ENCODE results near the gene VSIR. TPM values are rescaled to one million over a fixed set of nuclear protein-coding genes. Genes with fewer than 3 reads are reported as not detected.

VSIR gene
- total and polyA plus RNA-seq, 9 donors = 23.5 to 45.0 (median 33.9) TPM

DNA sequence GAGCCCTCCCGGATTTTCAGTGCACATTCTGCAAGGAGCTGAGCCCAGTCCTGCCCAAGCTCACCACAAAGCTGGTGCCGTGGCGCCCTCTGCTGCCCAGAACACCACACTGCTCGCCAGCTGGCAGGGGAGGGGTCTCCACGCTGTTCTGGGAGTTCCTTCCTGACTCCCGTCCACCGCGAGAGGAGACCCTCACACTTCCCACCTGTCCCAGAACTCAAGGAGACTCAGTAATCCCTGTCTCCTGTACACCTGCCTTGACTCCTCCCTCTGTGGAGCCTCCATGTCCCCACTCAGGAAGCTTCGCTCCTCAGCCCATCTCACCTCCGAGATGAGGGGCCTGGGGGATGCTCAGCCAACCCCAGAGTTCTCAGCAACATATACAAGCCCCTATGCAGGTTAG, 65.0 kb downstream of the VSIR start:
- H3K4me1 ChIP-seq (ENCODE audit: control insufficient read depth, insufficient read depth, low read length) = peaks cover 18% of the 10 kb centered on the region
- DNase-seq = peak; percentile 48
- no peaks in the 10 kb centered on the region for H3K36me3 ChIP-seq (ENCODE audit: control insufficient read depth, insufficient read depth, low read length)
- H3K4me3 ChIP-seq (ENCODE audit: low read length) = no peak overlapping the region
- no peaks in the 10 kb centered on the region for H3K9me3 ChIP-seq (replicated peaks; ENCODE audit: control insufficient read depth, low read depth, low read length)
- H3K27me3 ChIP-seq (ENCODE audit: control insufficient read depth, insufficient read depth, low read length) = no peaks in the 10 kb centered on the region
- WGBS (ENCODE audit: insufficient coverage) = 2% methylated on average over 8 of the region's 10 CpGs
- no peak overlapping the region for H3K27ac ChIP-seq (ENCODE audit: low read length)

DNA sequence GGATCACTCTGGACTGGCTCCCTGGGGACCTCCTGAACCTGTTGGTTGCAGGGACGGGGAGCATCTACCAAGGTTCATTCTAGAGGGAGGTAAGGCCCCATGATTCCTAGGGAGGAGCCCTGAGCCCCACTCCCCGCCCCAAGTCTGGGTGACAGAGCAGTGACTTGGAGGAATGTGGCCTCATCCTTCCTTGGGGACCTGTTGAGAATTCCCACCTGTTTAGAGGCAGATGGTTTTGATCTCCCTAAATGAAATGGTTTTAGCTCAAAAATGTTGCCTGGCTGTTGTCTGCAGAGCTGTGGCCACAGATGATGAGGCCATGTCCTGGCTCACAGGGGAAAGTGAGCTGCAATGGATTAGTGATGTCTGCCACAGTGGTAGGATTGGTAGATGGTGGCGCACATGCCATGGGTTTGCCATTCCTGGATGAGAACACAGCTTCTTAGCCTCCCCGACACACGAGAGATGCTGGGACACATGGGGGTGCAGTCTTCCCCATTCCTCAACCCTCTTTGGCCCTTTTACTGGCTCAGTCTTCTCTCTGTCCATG, 66.0 kb downstream of the VSIR start:
- 74% methylated on average over 4 of the region's 5 CpGs for WGBS (ENCODE audit: insufficient coverage)
- DNase-seq = no peak
- H3K36me3 ChIP-seq (ENCODE audit: control insufficient read depth, insufficient read depth, low read length) = no peaks in the 10 kb centered on the region
- H3K9me3 ChIP-seq (replicated peaks; ENCODE audit: control insufficient read depth, low read depth, low read length) = no peaks in the 10 kb centered on the region
- no peaks in the 10 kb centered on the region for H3K27me3 ChIP-seq (ENCODE audit: control insufficient read depth, insufficient read depth, low read length)
- peaks cover 8% of the 10 kb centered on the region for H3K4me1 ChIP-seq (ENCODE audit: control insufficient read depth, insufficient read depth, low read length)
- H3K4me3 ChIP-seq (ENCODE audit: low read length) = no peak overlapping the region
- no peak overlapping the region for H3K27ac ChIP-seq (ENCODE audit: low read length)

DNA sequence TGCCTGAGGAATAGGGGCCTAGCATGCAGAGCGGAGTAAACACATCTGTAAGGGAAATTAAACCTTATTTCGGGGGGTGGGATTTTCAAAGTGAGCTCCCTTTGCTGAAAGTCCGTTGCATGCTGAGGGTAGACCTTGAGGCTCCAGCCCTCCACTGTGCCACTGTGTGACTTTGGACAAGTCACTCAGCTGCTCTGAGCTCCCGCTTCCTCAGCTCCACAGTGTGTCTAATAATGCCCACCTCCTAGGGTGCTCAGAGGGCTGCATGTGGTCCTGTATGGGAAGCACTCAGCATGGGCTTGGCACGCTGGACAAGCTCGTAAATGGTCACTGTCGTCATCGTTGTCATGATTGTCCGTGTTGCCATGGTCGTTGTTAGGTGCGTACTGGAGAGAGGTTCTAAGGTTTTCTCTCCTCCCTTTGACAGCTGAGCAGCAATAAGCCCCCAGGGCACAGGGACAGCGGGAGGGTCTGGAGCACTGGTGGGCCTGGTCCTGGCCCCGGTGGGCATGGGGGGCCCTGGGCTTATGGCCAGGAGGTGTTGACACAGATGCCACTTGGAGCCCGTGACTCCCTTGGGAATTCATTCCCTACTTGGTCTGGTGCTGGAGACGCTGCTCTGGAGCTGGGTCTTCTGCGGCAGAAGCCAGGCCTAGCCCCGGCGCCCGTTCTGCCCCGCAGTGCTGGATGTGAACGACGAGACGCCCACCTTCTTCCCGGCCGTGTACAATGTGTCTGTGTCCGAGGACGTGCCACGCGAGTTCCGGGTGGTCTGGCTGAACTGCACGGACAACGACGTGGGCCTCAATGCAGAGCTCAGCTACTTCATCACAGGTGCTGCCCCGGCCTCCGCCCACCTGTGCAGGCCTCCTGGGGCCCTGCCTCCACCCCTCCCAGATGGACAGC, 66.9 kb downstream of the VSIR start:
- no peak overlapping the region for H3K27ac ChIP-seq (ENCODE audit: low read length)
- H3K27me3 ChIP-seq (ENCODE audit: control insufficient read depth, insufficient read depth, low read length) = no peaks in the 10 kb centered on the region
- H3K9me3 ChIP-seq (replicated peaks; ENCODE audit: control insufficient read depth, low read depth, low read length) = no peaks in the 10 kb centered on the region
- peaks cover 7% of the 10 kb centered on the region for H3K4me1 ChIP-seq (ENCODE audit: control insufficient read depth, insufficient read depth, low read length)
- no peaks in the 10 kb centered on the region for H3K36me3 ChIP-seq (ENCODE audit: control insufficient read depth, insufficient read depth, low read length)
- no peak overlapping the region for H3K4me3 ChIP-seq (ENCODE audit: low read length)
- DNase-seq = no peak
- WGBS (ENCODE audit: insufficient coverage) = 85% methylated on average over 32 of the region's 35 CpGs

DNA sequence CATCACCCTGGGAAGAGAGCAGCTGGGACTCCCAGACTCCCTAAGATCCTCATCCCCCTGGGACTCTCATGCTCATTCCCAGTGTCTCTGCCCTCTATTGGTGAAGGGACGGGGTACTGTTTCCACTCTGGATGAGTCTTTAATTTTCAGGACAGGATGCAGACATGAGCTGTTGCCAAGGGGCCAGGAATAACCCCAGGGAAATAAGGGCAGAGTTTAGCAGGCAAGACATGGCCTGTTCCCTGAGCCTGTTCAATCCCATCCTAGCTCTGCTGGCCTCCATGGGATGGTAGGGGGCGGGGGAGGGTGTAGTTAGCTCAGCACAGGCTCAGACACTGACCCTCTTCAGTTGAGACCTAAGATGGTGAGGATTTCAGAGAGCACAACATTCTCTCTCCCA, 67.7 kb downstream of the VSIR start:
- no CpG with 5 or more reads among the region's 2 CpGs for WGBS (ENCODE audit: insufficient coverage)
- H3K27me3 ChIP-seq (ENCODE audit: control insufficient read depth, insufficient read depth, low read length) = no peaks in the 10 kb centered on the region
- no peak for DNase-seq
- H3K36me3 ChIP-seq (ENCODE audit: control insufficient read depth, insufficient read depth, low read length) = no peaks in the 10 kb centered on the region
- H3K9me3 ChIP-seq (replicated peaks; ENCODE audit: control insufficient read depth, low read depth, low read length) = no peaks in the 10 kb centered on the region
- H3K27ac ChIP-seq (ENCODE audit: low read length) = no peak overlapping the region
- peaks cover 7% of the 10 kb centered on the region for H3K4me1 ChIP-seq (ENCODE audit: control insufficient read depth, insufficient read depth, low read length)
- no peak overlapping the region for H3K4me3 ChIP-seq (ENCODE audit: low read length)

DNA sequence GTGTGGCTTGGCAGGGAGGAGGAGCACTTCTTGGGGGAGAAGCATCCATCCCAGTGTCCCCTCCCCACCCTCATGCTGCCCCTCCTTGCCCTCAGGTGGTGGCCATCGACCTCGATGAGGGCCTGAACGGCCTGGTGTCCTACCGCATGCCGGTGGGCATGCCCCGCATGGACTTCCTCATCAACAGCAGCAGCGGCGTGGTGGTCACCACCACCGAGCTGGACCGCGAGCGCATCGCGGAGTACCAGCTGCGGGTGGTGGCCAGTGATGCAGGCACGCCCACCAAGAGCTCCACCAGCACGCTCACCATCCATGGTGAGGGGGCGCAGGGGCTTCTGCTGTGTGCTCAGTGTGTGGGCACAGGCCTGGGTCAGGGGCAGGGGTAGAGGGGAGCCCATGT, 68.5 kb downstream of the VSIR start:
- H3K9me3 ChIP-seq (replicated peaks; ENCODE audit: control insufficient read depth, low read depth, low read length) = no peaks in the 10 kb centered on the region
- H3K4me1 ChIP-seq (ENCODE audit: control insufficient read depth, insufficient read depth, low read length) = peaks cover 7% of the 10 kb centered on the region
- no peaks in the 10 kb centered on the region for H3K36me3 ChIP-seq (ENCODE audit: control insufficient read depth, insufficient read depth, low read length)
- no peak overlapping the region for H3K27ac ChIP-seq (ENCODE audit: low read length)
- H3K27me3 ChIP-seq (ENCODE audit: control insufficient read depth, insufficient read depth, low read length) = no peaks in the 10 kb centered on the region
- no peak for DNase-seq
- 94% methylated on average over 13 of the region's 18 CpGs for WGBS (ENCODE audit: insufficient coverage)
- no peak overlapping the region for H3K4me3 ChIP-seq (ENCODE audit: low read length)

DNA sequence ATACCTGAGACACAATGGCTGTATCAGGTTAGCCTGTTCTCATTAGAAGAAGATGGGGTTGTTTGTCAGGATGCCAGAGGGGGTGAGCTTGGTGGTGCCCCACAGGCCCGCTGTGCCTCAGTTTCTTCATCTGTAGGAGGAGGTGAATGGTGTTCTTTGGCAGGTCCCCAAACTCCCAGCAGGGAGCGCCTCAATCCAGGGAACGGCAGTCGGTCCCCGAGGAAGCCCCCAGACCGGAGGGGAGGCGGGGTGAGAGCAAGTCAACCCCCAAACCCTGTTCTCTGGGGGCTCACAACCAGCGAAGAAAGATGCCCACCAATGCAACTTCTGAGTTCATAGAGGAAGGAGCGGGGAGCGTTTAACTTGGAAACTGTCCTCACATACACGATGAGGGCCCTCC, 69.7 kb downstream of the VSIR start:
- peaks cover 2% of the 10 kb centered on the region for H3K27me3 ChIP-seq (ENCODE audit: control insufficient read depth, insufficient read depth, low read length)
- no peak overlapping the region for H3K27ac ChIP-seq (ENCODE audit: low read length)
- H3K4me1 ChIP-seq (ENCODE audit: control insufficient read depth, insufficient read depth, low read length) = peaks cover 7% of the 10 kb centered on the region
- WGBS (ENCODE audit: insufficient coverage) = 80% methylated on average over 1 of the region's 11 CpGs
- H3K9me3 ChIP-seq (replicated peaks; ENCODE audit: control insufficient read depth, low read depth, low read length) = no peaks in the 10 kb centered on the region
- no peaks in the 10 kb centered on the region for H3K36me3 ChIP-seq (ENCODE audit: control insufficient read depth, insufficient read depth, low read length)
- no peak for DNase-seq
- no peak overlapping the region for H3K4me3 ChIP-seq (ENCODE audit: low read length)

DNA sequence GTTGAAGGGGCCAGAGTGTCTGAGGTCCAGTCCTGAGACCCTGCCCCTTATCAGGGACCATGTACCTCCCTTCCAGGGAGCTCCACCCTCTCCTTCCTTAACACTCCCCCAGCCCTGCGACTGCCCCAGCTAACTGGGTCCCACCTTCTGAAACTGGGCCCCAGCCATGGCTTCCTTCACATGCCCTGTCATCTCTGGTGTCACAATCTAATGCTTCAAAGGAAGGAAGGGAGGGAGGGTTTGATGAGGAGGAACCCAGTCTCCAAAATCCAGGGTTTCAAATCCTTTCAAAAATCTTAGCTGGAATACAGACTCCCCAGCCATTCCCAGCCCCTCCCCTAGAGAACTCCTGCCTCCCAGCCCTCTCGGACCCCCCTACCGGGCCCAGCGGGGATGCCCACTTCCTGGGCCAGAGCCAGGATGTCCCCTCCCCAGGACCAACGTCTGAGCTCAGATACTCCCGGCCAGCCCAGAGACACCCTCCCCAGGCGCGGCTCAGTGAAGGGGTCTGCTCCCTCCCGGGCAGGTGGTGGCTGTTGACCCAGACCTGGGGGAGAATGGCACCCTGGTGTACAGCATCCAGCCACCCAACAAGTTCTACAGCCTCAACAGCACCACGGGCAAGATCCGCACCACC, 71.7 kb downstream of the VSIR start:
- Histone ChIP-seq H3K27ac (ENCODE audit: low read length) (no peak overlapping the region), H3K4me3 (ENCODE audit: low read length) (no peak overlapping the region), H3K27me3 (ENCODE audit: control insufficient read depth, insufficient read depth, low read length) (peaks cover 2% of the 10 kb centered on the region), H3K9me3 (replicated peaks; ENCODE audit: control insufficient read depth, low read depth, low read length) (no peaks in the 10 kb centered on the region), H3K36me3 (ENCODE audit: control insufficient read depth, insufficient read depth, low read length) (no peaks in the 10 kb centered on the region), H3K4me1 (ENCODE audit: control insufficient read depth, insufficient read depth, low read length) (peaks cover 6% of the 10 kb centered on the region)
- DNase-seq = no peak
- 77% methylated on average over 8 of the region's 11 CpGs for WGBS (ENCODE audit: insufficient coverage)

DNA sequence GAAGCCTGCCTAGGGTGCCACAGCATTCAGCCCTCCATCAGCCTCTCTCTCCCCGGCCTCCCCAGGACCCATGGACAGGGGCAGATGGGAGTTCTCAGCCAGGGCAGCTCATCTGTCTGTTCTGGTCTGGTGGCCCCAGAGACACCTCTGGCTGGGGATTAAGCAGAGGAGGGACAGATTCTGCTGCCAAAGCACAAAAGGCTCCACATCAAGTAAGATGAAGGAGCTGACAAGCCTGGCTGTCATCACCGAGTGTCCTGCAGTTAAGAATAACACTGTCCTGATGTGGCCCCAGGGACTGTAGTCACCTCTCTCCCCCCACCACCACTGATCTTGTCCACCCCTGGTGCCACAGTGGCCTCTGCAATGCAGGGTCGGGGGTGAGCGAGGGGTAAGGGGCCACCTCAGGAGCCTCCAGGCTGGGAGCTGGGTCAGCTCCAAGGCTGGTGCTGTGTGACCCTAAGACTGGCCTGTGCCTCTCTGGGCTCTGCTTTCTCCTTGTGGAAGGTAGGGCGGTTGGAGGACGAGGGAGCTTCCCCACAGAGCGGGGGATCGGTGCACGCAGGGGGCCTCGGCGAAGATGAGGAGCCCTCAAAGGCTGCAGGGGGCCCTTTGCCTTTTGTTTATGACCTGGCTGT, 72.5 kb downstream of the VSIR start:
- WGBS (ENCODE audit: insufficient coverage) = 57% methylated on average over 1 of the region's 11 CpGs
- H3K4me1 ChIP-seq (ENCODE audit: control insufficient read depth, insufficient read depth, low read length) = peaks cover 13% of the 10 kb centered on the region
- peaks cover 2% of the 10 kb centered on the region for H3K27me3 ChIP-seq (ENCODE audit: control insufficient read depth, insufficient read depth, low read length)
- H3K36me3 ChIP-seq (ENCODE audit: control insufficient read depth, insufficient read depth, low read length) = no peaks in the 10 kb centered on the region
- no peak for DNase-seq
- no peak overlapping the region for H3K27ac ChIP-seq (ENCODE audit: low read length)
- no peaks in the 10 kb centered on the region for H3K9me3 ChIP-seq (replicated peaks; ENCODE audit: control insufficient read depth, low read depth, low read length)
- H3K4me3 ChIP-seq (ENCODE audit: low read length) = no peak overlapping the region

DNA sequence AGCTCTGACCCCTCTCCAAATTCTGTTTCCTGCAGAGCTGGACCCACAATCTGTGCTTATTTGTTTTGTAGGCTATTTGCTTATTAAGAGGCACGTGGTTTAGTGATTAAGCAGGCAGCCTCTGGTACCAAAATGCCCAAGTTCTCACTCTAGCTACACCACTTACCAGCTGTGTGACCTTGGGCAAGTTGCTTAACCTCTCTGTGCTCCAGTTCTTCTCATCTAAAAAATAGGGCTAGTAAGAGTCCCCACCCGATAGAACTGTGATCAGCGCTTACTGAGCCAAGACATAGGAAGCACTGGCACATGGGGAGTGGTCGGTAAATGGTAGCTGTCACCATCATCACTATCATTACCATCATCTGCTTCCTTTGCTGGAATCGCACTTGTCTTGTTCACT, 74.6 kb downstream of the VSIR start:
- WGBS (ENCODE audit: insufficient coverage) = no CpG with 5 or more reads among the region's 5 CpGs
- no peaks in the 10 kb centered on the region for H3K9me3 ChIP-seq (replicated peaks; ENCODE audit: control insufficient read depth, low read depth, low read length)
- H3K36me3 ChIP-seq (ENCODE audit: control insufficient read depth, insufficient read depth, low read length) = no peaks in the 10 kb centered on the region
- H3K4me3 ChIP-seq (ENCODE audit: low read length) = no peak overlapping the region
- no peak overlapping the region for H3K27ac ChIP-seq (ENCODE audit: low read length)
- peaks cover 29% of the 10 kb centered on the region for H3K4me1 ChIP-seq (ENCODE audit: control insufficient read depth, insufficient read depth, low read length)
- peaks cover 2% of the 10 kb centered on the region for H3K27me3 ChIP-seq (ENCODE audit: control insufficient read depth, insufficient read depth, low read length)
- no peak for DNase-seq

Data from muscle of leg (tissue), 11 donors.